Measurements from ENCODE around the gene KCNT1. TPM values are rescaled to one million over a fixed set of nuclear protein-coding genes. Genes with fewer than 3 reads are reported as not detected.

Gene KCNT1
- total RNA-seq, 1 experiment from 2014 or later: 0.17 TPM

- H3K27me3 ChIP-seq (ENCODE audit: insufficient read depth, low read length): no peaks in the 10 kb centered on the region
- H3K9ac ChIP-seq (ENCODE audit: low read length): no peak overlapping the region
- RAD21 ChIA-PET (ENCODE audit: low non-redundant PET in 1 of 2, low total read pairs in 2 of 2, uncharacterized antibody in 2 of 2, unreplicated experiment in 2 of 2): no interaction called here
- H3K27ac ChIP-seq (ENCODE audit: low read depth, low read length): no peak overlapping the region
- CTCF ChIA-PET: no interaction called here
- no peaks in the 10 kb centered on the region for H3K79me2 ChIP-seq (ENCODE audit: insufficient read depth, low read length)
- H3K9me3 ChIP-seq (ENCODE audit: control insufficient read depth in 1 of 2, insufficient read depth in 1 of 2, low read depth in 1 of 2, low read length in 2 of 2): no peaks in the 10 kb centered on the region
- DNase-seq (ENCODE audit: low read depth, low spot score): no peak
- no peak overlapping the region for H3K4me2 ChIP-seq (ENCODE audit: low read length)
- no TSS peak for BruUV-seq (replicated peaks)
- TF ChIP-seq EGR1 (IDR thresholded peaks at IDR 0.05; ENCODE audit: low read depth) (no peak), CTCF (IDR thresholded peaks at IDR 0.05 in 2 of 3, conservative IDR thresholded peaks at IDR 0.05 in 1 of 3; ENCODE audit: borderline replicate concordance in 1 of 3, insufficient read depth in 1 of 3, low read depth in 2 of 3, low read length in 2 of 3) (peak in 1 of 3 experiments; percentile 32; a peak in 2 of 6 replicates)
- intact Hi-C loops (cut with micrococcal nuclease): no loop called here
- H3K4me1 ChIP-seq (ENCODE audit: control insufficient read depth in 1 of 2, insufficient read depth in 2 of 2, low read length in 2 of 2): peaks cover 2 to 8% of the 10 kb centered on the region in 2 experiments; a peak in 3 of 4 replicates
- H3K9me2 ChIP-seq (ENCODE audit: insufficient read depth): no peaks in the 10 kb centered on the region
- no peaks in the 10 kb centered on the region for H3K36me3 ChIP-seq (ENCODE audit: control insufficient read depth in 1 of 2, insufficient read depth in 2 of 2, low read length in 2 of 2)
- no peak overlapping the region for H3K4me3 ChIP-seq (replicated peaks in 1 of 2; ENCODE audit: low read depth in 1 of 2, low read length in 2 of 2)
- no peak overlapping the region for H2AFZ ChIP-seq (ENCODE audit: low read depth, low read length, poor library complexity, severe bottlenecking)
- no peaks in the 10 kb centered on the region for H4K20me1 ChIP-seq (ENCODE audit: insufficient read depth)
- POLR2A ChIA-PET: no interaction called here
- peak; percentile 45 for ATAC-seq
Observed at GRCh38 chr9:135698767-135699166, 3.2 kb upstream of the KCNT1 start.

GRCh38 chr9:135699440-135699839 lies 2.5 kb upstream of the KCNT1 start, which contains the start of gene SOHLH1:
Gene SOHLH1, minus strand, starts transcription at chr9:135699481. Its CDS starts 14 bp downstream, at chr9:135699467.
- POLR2A ChIA-PET: no interaction called here
- H3K9me3 ChIP-seq (ENCODE audit: control insufficient read depth in 1 of 2, insufficient read depth in 1 of 2, low read depth in 1 of 2, low read length in 2 of 2): no peaks in the 10 kb centered on the region
- intact Hi-C loops (cut with micrococcal nuclease): no loop called here
- H4K20me1 ChIP-seq (ENCODE audit: insufficient read depth): no peaks in the 10 kb centered on the region
- H3K4me3 ChIP-seq (replicated peaks in 1 of 2; ENCODE audit: low read depth in 1 of 2, low read length in 2 of 2): no peak within 1 kb of the TSS
- no peak within 1 kb of the TSS for H3K9ac ChIP-seq (ENCODE audit: low read length)
- H3K27me3 ChIP-seq (ENCODE audit: insufficient read depth, low read length): no peaks in the 10 kb centered on the region
- H2AFZ ChIP-seq (ENCODE audit: low read depth, low read length, poor library complexity, severe bottlenecking): no peak within 1 kb of the TSS
- no TSS peak for BruUV-seq (replicated peaks)
- RAD21 ChIA-PET (ENCODE audit: low non-redundant PET in 1 of 2, low total read pairs in 2 of 2, uncharacterized antibody in 2 of 2, unreplicated experiment in 2 of 2): no interaction called here
- H3K9me2 ChIP-seq (ENCODE audit: insufficient read depth): no peaks in the 10 kb centered on the region
- CTCF ChIA-PET: no interaction called here
- no peak for TF ChIP-seq CBX3 (IDR thresholded peaks at IDR 0.05; ENCODE audit: low read depth)
- TF ChIP-seq, protein P1, sequence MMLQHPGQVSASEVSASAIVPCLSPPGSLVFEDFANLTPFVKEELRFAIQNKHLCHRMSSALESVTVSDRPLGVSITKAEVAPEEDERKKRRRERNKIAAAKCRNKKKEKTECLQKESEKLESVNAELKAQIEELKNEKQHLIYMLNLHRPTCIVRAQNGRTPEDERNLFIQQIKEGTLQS (IDR thresholded peaks at IDR 0.05): no peak
- no peak for TF ChIP-seq POLR2A (IDR thresholded peaks at IDR 0.05; ENCODE audit: borderline replicate concordance, extremely low read depth, insufficient read depth, insufficient read length)
- no peak for TF ChIP-seq CEBPB (IDR thresholded peaks at IDR 0.05; ENCODE audit: low read depth)
- TF ChIP-seq ELF1 (IDR thresholded peaks at IDR 0.05; ENCODE audit: borderline replicate concordance, low read depth): no peak
- no peak for TF ChIP-seq SIN3A (IDR thresholded peaks at IDR 0.05; ENCODE audit: low read depth)
- no peak within 1 kb of the TSS for H3K27ac ChIP-seq (ENCODE audit: low read depth, low read length)
- H3K79me2 ChIP-seq (ENCODE audit: insufficient read depth, low read length): no peaks in the 10 kb centered on the region
- peaks cover 2 to 8% of the 10 kb centered on the region in 2 experiments; a peak in 3 of 4 replicates for H3K4me1 ChIP-seq (ENCODE audit: control insufficient read depth in 1 of 2, insufficient read depth in 2 of 2, low read length in 2 of 2)
- H3K36me3 ChIP-seq (ENCODE audit: control insufficient read depth in 1 of 2, insufficient read depth in 2 of 2, low read length in 2 of 2): no peaks in the 10 kb centered on the region
- ATAC-seq (no peak), DNase-seq (ENCODE audit: low read depth, low spot score) (no peak)
- no peak within 1 kb of the TSS for H3K4me2 ChIP-seq (ENCODE audit: low read length)

Data from HCT116 (cell line).